NCI-H2227 (cell line): ENCODE results near the gene INO80D.
"Not testable (repeated sequence)": the region's sequence is repeated elsewhere in the genome, so short reads cannot be mapped to it uniquely, and the experiment has no call there.

Source experiments
- DNase-seq: peaks from one replicate; lab custom pipeline; 2025; ENCODE audit not compliant: unreplicated experiment; lab: John Stamatoyannopoulos, UW

Gene INO80D

GRCh38 chr2:205986334-205986733 lies 99.6 kb downstream of the INO80D start:
- DNase-seq = not testable (repeated sequence)

DNA sequence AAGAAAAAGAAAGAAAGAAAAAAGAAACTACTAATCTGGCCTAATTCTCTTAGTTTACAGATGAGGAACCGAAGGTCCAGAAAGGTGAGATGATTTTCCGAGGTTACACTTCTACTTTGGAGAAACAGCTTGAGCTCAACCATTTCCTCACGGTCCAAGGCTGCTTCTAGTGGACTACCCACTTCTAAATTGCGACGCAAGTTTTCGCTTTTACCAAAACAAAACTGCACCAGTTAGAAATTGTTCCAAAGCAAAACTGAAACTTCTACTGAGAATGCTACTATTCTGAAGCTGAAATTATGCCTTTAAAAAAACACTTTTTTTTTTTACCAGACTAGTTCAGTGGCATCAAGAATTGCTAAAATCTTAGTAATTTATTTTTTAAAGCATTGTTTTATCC lies 101.6 kb downstream of the INO80D start:
- DNase-seq = no peak

- DNase-seq = no peak
Measured at GRCh38 chr2:205982776-205983327, 103.1 kb downstream of the INO80D start.

DNA sequence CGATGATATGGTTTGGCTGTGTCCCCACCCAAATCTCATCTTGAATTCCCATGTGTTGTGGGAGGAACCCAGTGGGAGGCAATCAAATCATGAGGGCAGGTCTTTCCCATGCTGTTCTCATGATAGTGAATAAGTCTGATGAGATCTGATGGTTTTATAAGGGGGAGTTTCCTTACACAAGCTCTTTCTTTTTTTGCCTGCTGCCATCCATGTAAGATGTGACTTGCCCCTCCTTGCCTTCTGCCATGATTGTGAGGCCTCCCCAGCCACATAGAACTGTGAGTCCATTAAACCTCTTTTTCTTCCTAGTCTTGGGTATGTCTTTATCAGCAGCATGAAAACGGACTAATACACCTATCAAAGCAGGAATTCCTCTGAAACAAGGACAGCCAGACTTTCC lies 107.2 kb downstream of the INO80D start:
- DNase-seq = not testable (repeated sequence)

DNA sequence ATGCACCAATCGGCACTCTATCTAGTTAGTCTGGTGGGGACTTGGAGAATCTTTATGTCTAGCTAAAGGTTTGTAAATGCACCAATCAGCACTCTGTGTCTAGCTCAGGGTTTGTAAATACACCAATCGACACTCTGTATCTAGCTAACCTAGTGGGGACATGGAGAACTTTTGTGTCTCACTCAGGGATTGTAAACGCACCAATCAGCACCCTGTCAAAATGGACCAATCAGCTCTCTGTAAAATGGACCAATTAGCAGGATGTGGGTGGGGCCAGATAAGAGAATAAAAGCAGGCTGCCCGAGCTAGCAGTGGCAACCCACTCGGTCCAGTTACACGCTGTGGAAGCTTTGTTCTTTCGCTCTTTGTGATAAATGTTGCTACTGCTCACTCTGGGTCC lies 108.3 kb downstream of the INO80D start:
- DNase-seq = not testable (repeated sequence)

DNA sequence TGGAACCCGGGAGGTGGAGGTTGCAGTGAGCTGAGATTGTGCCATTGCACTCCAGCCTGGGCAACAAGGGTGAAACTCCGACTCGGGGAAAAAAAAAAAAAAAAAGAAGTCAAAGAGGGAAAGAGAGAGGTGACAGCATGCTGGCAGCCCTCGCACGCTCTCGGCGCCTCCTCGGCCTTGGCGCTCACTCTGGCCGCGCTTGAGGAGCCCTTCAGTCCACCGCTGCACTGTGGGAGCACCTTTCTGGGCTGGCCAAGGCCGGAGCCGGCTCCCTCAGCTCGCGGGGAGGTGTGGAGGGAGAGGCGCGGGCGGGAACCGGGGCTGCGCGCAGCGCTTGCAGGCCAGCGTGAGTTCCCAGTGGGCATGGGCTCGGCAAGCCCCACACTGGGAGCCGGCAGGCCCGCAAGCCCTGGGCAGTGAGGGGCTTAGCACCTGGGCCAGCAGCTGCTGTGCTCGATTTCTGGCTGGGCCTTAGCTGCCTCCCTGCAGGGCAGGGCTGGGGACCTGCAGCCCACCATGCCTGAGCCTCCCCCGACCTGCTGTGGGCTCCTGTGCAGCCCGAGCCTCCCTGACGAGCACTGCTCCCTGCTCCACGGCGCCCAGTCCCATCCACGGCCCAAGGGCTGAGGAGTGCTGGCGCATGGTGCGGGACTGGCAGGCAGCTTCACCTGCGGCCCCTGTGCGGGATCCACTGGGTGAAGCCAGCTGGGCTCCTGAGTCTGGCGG lies 108.9 kb downstream of the INO80D start:
- not testable (repeated sequence) for DNase-seq

GRCh38 chr2:205976120-205976814 lies 109.7 kb downstream of the INO80D start:
- no peak for DNase-seq

DNA sequence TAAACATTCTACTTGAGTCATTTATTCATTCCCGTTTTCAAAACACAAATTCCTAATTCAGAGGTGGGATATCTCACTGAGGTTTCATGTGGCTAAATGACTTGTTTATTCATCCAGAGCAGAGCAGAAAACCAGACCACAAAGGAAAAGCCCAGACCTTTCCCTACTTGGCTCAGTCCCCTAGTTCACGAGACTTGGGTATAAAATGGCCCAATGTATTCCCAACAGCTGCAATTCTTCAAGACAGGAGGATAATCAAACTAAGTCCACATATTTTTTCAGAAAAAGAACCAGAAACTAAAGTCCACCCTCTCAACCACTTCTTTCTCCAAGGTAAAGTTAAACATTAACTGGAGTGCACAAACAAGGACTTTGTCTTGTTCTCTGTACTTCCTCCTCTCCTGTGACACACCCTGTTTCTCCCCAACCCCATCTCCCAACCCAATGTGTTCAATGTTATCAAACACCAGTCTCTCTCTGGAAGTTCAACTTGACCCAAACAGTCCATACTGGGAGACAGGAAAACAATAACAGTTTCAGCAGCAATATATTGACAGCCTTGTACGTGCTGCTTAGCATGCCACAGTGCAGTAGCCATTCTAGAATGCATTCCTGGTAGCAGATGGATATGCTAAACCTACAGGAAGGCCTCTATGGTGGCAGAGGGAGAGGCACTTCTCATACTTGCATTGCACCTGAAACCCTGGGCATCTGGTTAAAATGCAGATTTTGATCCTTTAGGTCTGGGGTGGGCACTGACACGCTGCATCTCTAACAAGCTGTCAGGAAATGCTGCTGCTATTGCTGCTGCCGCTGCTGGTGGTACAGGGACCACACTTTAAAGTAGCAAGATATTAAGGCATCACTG lies 110.7 kb downstream of the INO80D start:
- DNase-seq = no peak

DNA sequence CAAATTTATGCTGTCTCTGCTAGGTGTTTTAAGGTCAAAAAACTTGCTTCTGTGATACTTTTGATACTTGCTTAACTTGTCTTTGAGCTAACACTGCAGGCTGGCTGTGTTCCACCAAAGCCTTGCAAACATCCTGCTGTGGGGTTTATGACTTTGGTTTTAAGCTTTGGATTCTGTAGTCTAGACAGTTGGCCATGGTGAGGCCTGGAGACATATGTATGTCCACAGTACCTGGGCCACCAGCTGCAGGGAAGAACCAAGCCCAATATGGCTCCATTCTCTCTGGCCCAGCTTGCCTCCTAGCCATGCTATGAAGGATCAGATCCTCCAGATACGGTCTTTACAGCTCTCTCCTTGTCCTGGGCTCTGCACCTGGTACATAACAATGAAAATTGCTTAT lies 113.9 kb downstream of the INO80D start:
- no peak for DNase-seq

DNA sequence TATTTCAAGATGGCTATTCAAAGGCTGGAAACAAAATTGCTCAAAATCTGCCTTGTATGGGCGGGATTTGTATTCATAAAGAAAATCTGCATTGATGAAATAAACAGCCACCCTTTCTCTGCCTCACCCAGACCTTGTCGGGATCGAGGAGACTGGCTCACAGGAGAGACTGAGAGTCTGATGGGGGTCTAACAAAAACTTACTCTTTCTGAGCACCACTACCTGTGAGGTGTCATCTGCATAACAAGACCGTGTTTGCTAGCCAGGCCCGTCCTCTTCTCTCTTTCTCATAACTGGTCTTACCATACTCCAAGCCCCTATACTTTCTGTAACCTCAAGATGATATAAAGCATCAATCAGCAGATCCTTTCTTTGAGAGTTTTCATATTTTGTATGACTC lies 115.6 kb downstream of the INO80D start:
- no peak for DNase-seq

GRCh38 chr2:205969584-205969983 lies 116.4 kb downstream of the INO80D start:
- peak; percentile 41 for DNase-seq

- DNase-seq = no peak
Measured at GRCh38 chr2:205967391-205968075, 118.4 kb downstream of the INO80D start.

DNA sequence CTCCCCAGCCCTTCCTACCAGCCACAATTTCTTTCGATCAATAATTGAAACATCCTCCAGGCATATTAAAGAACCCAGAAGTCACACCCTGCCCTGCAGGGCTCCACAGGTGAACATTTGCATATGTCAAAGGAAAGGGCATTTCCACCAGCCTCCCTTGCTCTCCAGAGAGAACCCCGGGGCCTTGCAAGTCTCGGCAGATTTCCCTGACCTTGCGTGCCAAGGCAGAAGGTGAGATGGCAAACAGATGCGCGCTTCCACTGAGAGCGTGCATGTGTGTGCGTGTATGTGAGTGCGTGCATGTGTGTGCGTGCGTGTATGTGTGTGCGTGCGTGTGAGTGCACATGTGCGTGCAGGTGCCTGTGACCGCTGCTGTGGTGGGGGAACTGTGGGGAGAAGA lies 120.3 kb downstream of the INO80D start:
- DNase-seq = no peak

GRCh38 chr2:205964111-205964761 lies 121.7 kb downstream of the INO80D start:
- DNase-seq = no peak

GRCh38 chr2:205959521-205959920 lies 126.5 kb downstream of the INO80D start:
- no peak for DNase-seq

DNA sequence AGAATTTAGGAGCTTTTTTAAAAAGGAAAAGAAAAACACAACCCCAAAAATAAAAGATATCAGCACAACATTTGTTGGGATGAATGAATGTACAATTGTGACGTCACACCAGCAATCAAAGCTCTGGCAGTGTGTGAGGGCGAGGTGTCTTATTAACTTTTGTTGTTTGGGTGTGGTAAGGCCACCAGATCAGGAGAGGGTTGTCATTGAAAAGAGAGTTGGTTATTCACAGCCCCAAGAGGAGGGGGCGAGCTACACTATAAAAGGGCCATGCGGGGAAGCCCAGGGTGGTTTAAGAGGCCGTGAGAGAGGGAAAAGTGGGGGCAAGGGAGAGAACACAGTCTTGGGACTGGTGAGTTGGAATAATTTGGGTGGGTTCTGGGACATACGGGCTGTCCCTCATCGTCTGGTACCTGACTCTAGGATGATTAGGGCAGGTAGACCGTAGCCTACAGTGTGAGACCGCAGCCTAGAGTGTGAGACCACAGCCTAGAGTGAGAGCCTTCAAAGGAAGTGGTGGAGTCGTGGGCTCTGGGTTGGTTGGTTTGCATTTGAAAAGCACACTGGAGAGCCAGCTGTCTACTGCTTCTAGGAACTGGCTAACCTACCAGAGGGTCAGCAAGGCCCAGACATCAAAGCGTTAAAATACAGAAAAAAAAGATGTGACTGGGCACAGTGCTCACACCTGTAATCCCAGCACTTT lies 128.4 kb downstream of the INO80D start:
- no peak for DNase-seq

- no peak for DNase-seq
Measured at GRCh38 chr2:205954707-205955106, 131.3 kb downstream of the INO80D start.

DNA sequence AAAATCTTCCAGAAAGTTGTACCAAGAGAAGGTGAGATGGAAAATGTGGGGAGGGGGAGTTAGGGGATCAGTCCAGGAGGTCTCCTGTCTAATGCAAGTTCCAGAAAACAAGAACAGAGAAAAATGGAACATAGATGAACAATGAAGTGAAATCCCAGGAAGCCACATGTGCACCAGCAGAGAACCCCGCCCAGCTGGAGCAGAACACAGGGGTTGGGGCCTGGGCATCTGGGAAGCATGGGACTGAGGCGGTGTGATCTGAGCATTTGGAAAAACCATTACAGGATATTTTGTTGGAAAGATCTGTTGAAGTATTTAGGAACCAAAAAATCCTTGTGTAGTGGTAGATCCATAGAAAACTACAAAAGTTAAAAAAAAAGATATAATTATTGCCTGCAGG lies 133.7 kb downstream of the INO80D start:
- DNase-seq = no peak

GRCh38 chr2:205948883-205949282 lies 137.1 kb downstream of the INO80D start:
- DNase-seq = no peak

DNA sequence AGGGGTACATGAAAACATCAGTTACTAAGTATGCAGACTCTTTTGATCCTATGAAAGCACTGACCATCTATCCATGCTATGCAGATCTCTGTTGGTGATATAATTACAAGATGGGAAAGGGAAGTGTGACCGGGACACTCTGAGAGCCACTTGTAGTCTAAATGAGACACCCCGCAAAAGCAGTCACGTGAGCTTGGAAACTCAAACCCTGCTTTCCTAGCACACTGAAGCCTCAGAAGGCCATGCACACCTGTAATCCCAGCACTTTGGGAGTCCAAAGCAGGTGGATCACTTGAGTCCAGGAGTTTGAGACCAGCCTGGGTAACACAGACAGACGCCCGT lies 137.5 kb downstream of the INO80D start:
- no peak for DNase-seq
